ENCODE results near the gene UBAC2.

The UBAC2 gene

GRCh38 chr13:99422586-99423220 lies 222.0 kb downstream of the UBAC2 start:
- DNase-seq, result no peak

- DNase-seq, result peak; percentile 76
Measured at GRCh38 chr13:99425485-99426341, 225.1 kb downstream of the UBAC2 start.

- no peak for DNase-seq
Measured at GRCh38 chr13:99426426-99426825, 225.8 kb downstream of the UBAC2 start.

- no peak for DNase-seq
Measured at GRCh38 chr13:99429670-99430069, 229.0 kb downstream of the UBAC2 start.

- no peak for DNase-seq
Measured at GRCh38 chr13:99431927-99432608, 231.4 kb downstream of the UBAC2 start.

- DNase-seq, result peak; percentile 96
Measured at GRCh38 chr13:99432609-99433542, 232.2 kb downstream of the UBAC2 start.

GRCh38 chr13:99433543-99434075 lies 233.0 kb downstream of the UBAC2 start:
- no peak for DNase-seq

GRCh38 chr13:99434258-99434788 lies 233.7 kb downstream of the UBAC2 start:
- peak; percentile 87 for DNase-seq

- DNase-seq, result no peak
Measured at GRCh38 chr13:99435116-99435515, 234.5 kb downstream of the UBAC2 start.

GRCh38 chr13:99435998-99436397 lies 235.3 kb downstream of the UBAC2 start:
- DNase-seq, result no peak

All from stimulated activated CD4-positive, alpha-beta T cell treated with anti-CD3 and anti-CD28 coated beads, Interleukin-15, amount 100 ng/mL, for 24 hours (primary cell).